Trophoblast cell (in vitro differentiated cells and primary cell): ENCODE data around the gene RFC1.

Source experiments
- DNase-seq, 2 donors: peaks; one replicate each; pipeline ENCODE4 v3.0.0-alpha.2; 2016
- H2AFZ ChIP-seq: 2 replicates; pipeline ENCODE4 v1.6.1; 2013; ENCODE audit warnings: low read length, moderate library complexity, mild to moderate bottlenecking; ENCODE audit not compliant: insufficient read depth, poor library complexity
- H2AK5ac ChIP-seq: 2 replicates; pipeline ENCODE4 v1.6.1; 2013; ENCODE audit warnings: mild to moderate bottlenecking, low read length
- H2BK120ac ChIP-seq: 2 replicates; pipeline ENCODE4 v1.6.1; 2013; ENCODE audit warnings: low read length, mild to moderate bottlenecking, moderate library complexity; ENCODE audit not compliant: insufficient read depth, poor library complexity
- H2BK12ac ChIP-seq: 2 replicates; pipeline ENCODE4 v1.6.1; 2013; ENCODE audit warnings: mild to moderate bottlenecking, low read length, moderate library complexity
- H2BK5ac ChIP-seq: 2 replicates; pipeline ENCODE4 v1.6.1; 2013; ENCODE audit warnings: low read length, low read depth, moderate library complexity, mild to moderate bottlenecking; ENCODE audit not compliant: poor library complexity
- H3K14ac ChIP-seq: 2 replicates; pipeline ENCODE4 v1.6.1; 2013; ENCODE audit warnings: mild to moderate bottlenecking, low read length
- H3K18ac ChIP-seq: 2 replicates; pipeline ENCODE4 v1.6.1; 2013; ENCODE audit warnings: mild to moderate bottlenecking, low read length
- H3K23ac ChIP-seq: 2 replicates; pipeline ENCODE4 v1.6.1; 2013; ENCODE audit warnings: low read length
- H3K27ac ChIP-seq: 2 replicates; pipeline ENCODE4 v1.5.1; 2013; ENCODE audit warnings: low read depth, mild to moderate bottlenecking, inconsistent platforms, low read length, moderate library complexity
- H3K27me3 ChIP-seq: 2 replicates; pipeline ENCODE4 v1.6.1; 2013; ENCODE audit warnings: inconsistent platforms, mild to moderate bottlenecking, low read length, moderate library complexity; ENCODE audit not compliant: insufficient read depth
- H3K36me3 ChIP-seq, 2 experiments: 1 replicate in 1 of 2; 2 replicates in 1 of 2; pipeline ENCODE4 v1.6.1; 2013; ENCODE audit warnings: low read length in 2 of 2, mild to moderate bottlenecking in 2 of 2, moderate library complexity in 1 of 2; ENCODE audit not compliant: insufficient read depth in 2 of 2, control insufficient read depth in 1 of 2
- H3K4ac ChIP-seq: 2 replicates; pipeline ENCODE4 v1.6.1; 2013; ENCODE audit warnings: low read depth, mild to moderate bottlenecking, low read length, moderate library complexity
- H3K4me1 ChIP-seq, 2 experiments: 1 replicate in 1 of 2; 2 replicates in 1 of 2; pipeline ENCODE4 v1.6.1; 2013; ENCODE audit warnings: low read length in 2 of 2, mild to moderate bottlenecking in 2 of 2, moderate library complexity in 1 of 2; ENCODE audit not compliant: insufficient read depth in 2 of 2, control insufficient read depth in 1 of 2
- H3K4me2 ChIP-seq: 2 replicates; pipeline ENCODE4 v1.6.1; 2013; ENCODE audit warnings: inconsistent platforms, mild to moderate bottlenecking, low read length, moderate library complexity
- H3K4me3 ChIP-seq: 2 replicates; pipeline ENCODE4 v1.5.1; 2013; ENCODE audit warnings: mild to moderate bottlenecking, low read depth, low read length, inconsistent platforms
- H3K79me1 ChIP-seq: one replicate; pipeline ENCODE4 v1.6.1; 2013; ENCODE audit warnings: low read length
- H3K79me2 ChIP-seq: 2 replicates; pipeline ENCODE4 v1.6.1; 2013; ENCODE audit warnings: low read length, mild to moderate bottlenecking; ENCODE audit not compliant: control insufficient read depth, insufficient read depth, poor library complexity
- H3K9ac ChIP-seq: 2 replicates; pipeline ENCODE4 v1.6.1; 2013; ENCODE audit warnings: mild to moderate bottlenecking, low read length
- H3K9me3 ChIP-seq: 2 replicates; pipeline ENCODE4 v1.6.1; 2013; ENCODE audit warnings: low read depth, mild to moderate bottlenecking, control low read depth, inconsistent platforms, low read length; ENCODE audit not compliant: insufficient read depth
- H4K12ac ChIP-seq: 2 replicates; pipeline ENCODE4 v1.6.1; 2013; ENCODE audit warnings: low read depth, mild to moderate bottlenecking, low read length, moderate library complexity
- H4K8ac ChIP-seq: 2 replicates; pipeline ENCODE4 v1.6.1; 2013; ENCODE audit warnings: low read depth, mild to moderate bottlenecking, low read length, moderate library complexity
- H4K91ac ChIP-seq: one replicate; pipeline ENCODE4 v1.6.1; 2013; ENCODE audit warnings: low read depth, mild to moderate bottlenecking, low read length, moderate library complexity
- WGBS: extraction: QIAGEN DNeasy Blood & Tissue Kit; methylation state at CpG from one replicate; pipeline ENCODE4 v1.1.7; 2013; ENCODE audit warnings: missing lambda C conversion rate; ENCODE audit not compliant: insufficient read length, insufficient coverage; ENCODE audit errors: extremely low coverage; 5-methylcytosine and 5-hydroxymethylcytosine counted together

RFC1 gene

GRCh38 chr4:39287223-39287622 lies 78.9 kb downstream of the RFC1 start:
- H3K4me1 ChIP-seq = no peaks in the 10 kb centered on the region
- H3K4ac ChIP-seq = no peak overlapping the region
- no peak overlapping the region for H3K9ac ChIP-seq
- no peak for DNase-seq
- H2BK12ac ChIP-seq = no peak overlapping the region
- H2BK5ac ChIP-seq = no peak overlapping the region
- H4K12ac ChIP-seq = no peak overlapping the region
- no peak overlapping the region for H2AFZ ChIP-seq
- H3K9me3 ChIP-seq = no peaks in the 10 kb centered on the region
- H4K8ac ChIP-seq = no peak overlapping the region
- no peak overlapping the region for H2AK5ac ChIP-seq
- no peak overlapping the region for H3K4me3 ChIP-seq
- H3K27me3 ChIP-seq = no peaks in the 10 kb centered on the region
- no peak overlapping the region for H4K91ac ChIP-seq
- H3K27ac ChIP-seq = no peak overlapping the region
- H3K14ac ChIP-seq = no peak overlapping the region
- no peaks in the 10 kb centered on the region for H3K79me2 ChIP-seq
- H3K23ac ChIP-seq = no peak overlapping the region
- peaks cover 15 to 27% of the 10 kb centered on the region in 2 experiments for H3K36me3 ChIP-seq
- no peak overlapping the region for H3K18ac ChIP-seq
- H2BK120ac ChIP-seq = no peak overlapping the region
- no CpG with 5 or more reads among the region's 4 CpGs for WGBS
- H3K4me2 ChIP-seq = no peak overlapping the region
- no peaks in the 10 kb centered on the region for H3K79me1 ChIP-seq

GRCh38 chr4:39286263-39286662 lies 79.9 kb downstream of the RFC1 start:
- no peak for DNase-seq
- no peak overlapping the region for H4K12ac ChIP-seq
- no peaks in the 10 kb centered on the region for H3K79me2 ChIP-seq
- H3K27me3 ChIP-seq = no peaks in the 10 kb centered on the region
- H3K4me3 ChIP-seq = no peak overlapping the region
- no peak overlapping the region for H2BK5ac ChIP-seq
- H4K91ac ChIP-seq = no peak overlapping the region
- no CpG with 5 or more reads among the region's 2 CpGs for WGBS
- no peak overlapping the region for H3K18ac ChIP-seq
- no peak overlapping the region for H3K4ac ChIP-seq
- no peaks in the 10 kb centered on the region for H3K79me1 ChIP-seq
- H2BK12ac ChIP-seq = no peak overlapping the region
- no peak overlapping the region for H3K27ac ChIP-seq
- H3K36me3 ChIP-seq = peaks cover 15 to 21% of the 10 kb centered on the region in 2 experiments
- H4K8ac ChIP-seq = no peak overlapping the region
- H3K23ac ChIP-seq = no peak overlapping the region
- H3K9me3 ChIP-seq = no peaks in the 10 kb centered on the region
- H3K9ac ChIP-seq = no peak overlapping the region
- no peaks in the 10 kb centered on the region for H3K4me1 ChIP-seq
- no peak overlapping the region for H3K14ac ChIP-seq
- H2AFZ ChIP-seq = no peak overlapping the region
- H2BK120ac ChIP-seq = no peak overlapping the region
- H3K4me2 ChIP-seq = no peak overlapping the region
- H2AK5ac ChIP-seq = no peak overlapping the region

- H4K12ac ChIP-seq = no peak overlapping the region
- H3K36me3 ChIP-seq = peaks cover 15 to 21% of the 10 kb centered on the region in 2 experiments
- no peaks in the 10 kb centered on the region for H3K79me2 ChIP-seq
- H2BK12ac ChIP-seq = no peak overlapping the region
- H3K27ac ChIP-seq = no peak overlapping the region
- H2AK5ac ChIP-seq = no peak overlapping the region
- H3K79me1 ChIP-seq = no peaks in the 10 kb centered on the region
- H3K9ac ChIP-seq = no peak overlapping the region
- H2BK5ac ChIP-seq = no peak overlapping the region
- H4K8ac ChIP-seq = no peak overlapping the region
- no peak overlapping the region for H3K4me2 ChIP-seq
- H4K91ac ChIP-seq = no peak overlapping the region
- no peak overlapping the region for H3K4me3 ChIP-seq
- no peaks in the 10 kb centered on the region for H3K27me3 ChIP-seq
- H3K4ac ChIP-seq = no peak overlapping the region
- no peak overlapping the region for H3K23ac ChIP-seq
- H3K4me1 ChIP-seq = no peaks in the 10 kb centered on the region
- no peak overlapping the region for H3K18ac ChIP-seq
- H3K9me3 ChIP-seq = no peaks in the 10 kb centered on the region
- no CpG with 5 or more reads among the region's 2 CpGs for WGBS
- no peak overlapping the region for H2AFZ ChIP-seq
- H3K14ac ChIP-seq = no peak overlapping the region
- no peak overlapping the region for H2BK120ac ChIP-seq
- no peak for DNase-seq
Measured at GRCh38 chr4:39285853-39286252, 80.3 kb downstream of the RFC1 start.

GRCh38 chr4:39285111-39285795 lies 80.9 kb downstream of the RFC1 start:
- no peaks in the 10 kb centered on the region for H3K27me3 ChIP-seq

More at GRCh38 chr4:39285111-39285795, 80.9 kb downstream of the RFC1 start:
- H3K23ac ChIP-seq = no peak overlapping the region
- H3K4ac ChIP-seq = no peak overlapping the region
- H4K91ac ChIP-seq = no peak overlapping the region
- H3K4me3 ChIP-seq = no peak overlapping the region
- no peak overlapping the region for H3K4me2 ChIP-seq
- H2BK120ac ChIP-seq = no peak overlapping the region
- H2AK5ac ChIP-seq = no peak overlapping the region
- H3K27ac ChIP-seq = no peak overlapping the region
- no peak overlapping the region for H4K8ac ChIP-seq
- peaks cover 11 to 19% of the 10 kb centered on the region in 2 experiments for H3K36me3 ChIP-seq
- no peak overlapping the region for H3K14ac ChIP-seq
- H3K9ac ChIP-seq = no peak overlapping the region
- H3K4me1 ChIP-seq = no peaks in the 10 kb centered on the region
- H2BK12ac ChIP-seq = no peak overlapping the region
- H2AFZ ChIP-seq = no peak overlapping the region
- no CpG with 5 or more reads among the region's 7 CpGs for WGBS
- no peaks in the 10 kb centered on the region for H3K9me3 ChIP-seq
- DNase-seq = no peak
- no peak overlapping the region for H3K18ac ChIP-seq
- H2BK5ac ChIP-seq = no peak overlapping the region
- H3K79me1 ChIP-seq = no peaks in the 10 kb centered on the region
- no peaks in the 10 kb centered on the region for H3K79me2 ChIP-seq
- no peak overlapping the region for H4K12ac ChIP-seq
